Measurements from ENCODE around the gene GLTPD2.

The GLTPD2 gene

GRCh38 chr17:4771519-4772234, 17.1 kb upstream of the GLTPD2 start, which contains the start of gene TM4SF5:
TM4SF5 (plus strand) TSS chr17:4771886; CDS start chr17:4771923, 37 bp downstream.
- no peak for DNase-seq (ENCODE audit: low spot score)

GRCh38 chr17:4772235-4772613, 16.5 kb upstream of the GLTPD2 start:
- DNase-seq (ENCODE audit: low spot score), result no peak

- no peak for DNase-seq (ENCODE audit: low spot score)
Measured at GRCh38 chr17:4777969-4778760, 10.6 kb upstream of the GLTPD2 start.

GRCh38 chr17:4780325-4780955, 8.3 kb upstream of the GLTPD2 start:
- no peak for DNase-seq (ENCODE audit: low spot score)

DNA sequence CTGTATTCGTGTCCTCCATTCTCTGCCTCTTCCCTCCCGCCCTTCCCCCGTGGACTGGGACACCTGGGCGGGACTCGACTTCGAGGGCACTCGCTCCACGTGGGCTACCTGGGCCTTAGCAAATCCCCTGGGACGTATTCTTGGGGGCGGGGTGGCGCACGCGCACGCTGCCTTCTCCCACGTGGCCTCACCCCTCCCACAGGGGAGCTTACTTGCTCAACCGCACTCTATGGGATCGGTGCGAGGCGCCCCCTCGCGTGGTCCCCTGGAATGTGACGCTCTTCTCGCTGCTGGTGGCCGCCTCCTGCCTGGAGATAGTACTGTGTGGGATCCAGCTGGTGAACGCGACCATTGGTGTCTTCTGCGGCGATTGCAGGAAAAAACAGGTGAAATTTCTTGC, 6.1 kb upstream of the GLTPD2 start:
- no peak for DNase-seq (ENCODE audit: low spot score)

DNA sequence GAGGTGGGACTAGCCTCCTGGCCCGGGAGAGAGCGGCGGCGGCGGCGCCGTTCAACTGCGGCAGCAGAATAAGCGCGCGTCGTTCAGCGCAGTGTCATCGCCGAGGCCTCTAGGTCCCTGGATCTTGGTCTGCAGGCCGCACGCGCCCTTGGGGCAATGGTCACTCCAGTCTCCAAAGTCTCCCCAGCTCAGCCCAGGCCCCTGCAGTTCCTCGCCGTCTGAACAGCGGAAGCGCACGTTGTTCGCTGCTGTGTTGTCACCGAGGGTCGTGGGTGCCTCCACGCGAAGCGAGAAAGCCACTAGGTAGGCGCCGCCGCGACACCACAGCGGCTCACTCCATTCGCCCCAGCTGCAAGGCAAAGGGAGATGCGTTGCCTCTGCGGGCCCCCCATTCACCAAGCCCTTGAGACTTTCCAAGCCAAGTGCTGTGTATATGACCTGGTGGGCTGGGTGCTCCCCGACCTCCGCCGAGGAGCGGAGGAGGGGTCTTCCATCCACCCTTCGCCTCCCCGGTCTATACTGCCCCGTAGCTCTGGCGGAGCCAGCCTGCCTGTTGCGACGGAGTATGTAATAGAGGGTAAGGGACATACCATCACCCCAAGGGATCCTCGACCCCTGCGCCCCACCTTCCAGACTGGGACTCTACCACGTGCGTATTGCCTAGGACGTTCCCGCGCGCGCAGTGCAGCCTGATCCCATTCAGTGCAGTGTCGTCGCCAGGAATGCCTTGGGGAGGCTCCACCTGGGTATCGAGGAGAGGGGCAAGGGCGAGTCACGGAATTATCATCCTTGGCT, 3.3 kb upstream of the GLTPD2 start:
- peak; percentile 7 for DNase-seq (ENCODE audit: low spot score)

- peak; percentile 21 for DNase-seq (ENCODE audit: low spot score)
Measured at GRCh38 chr17:4786106-4786511, 2.7 kb upstream of the GLTPD2 start, which contains the start of gene VMO1. VMO1 (minus strand) TSS chr17:4786364; CDS start chr17:4786352, 12 bp downstream.

DNA sequence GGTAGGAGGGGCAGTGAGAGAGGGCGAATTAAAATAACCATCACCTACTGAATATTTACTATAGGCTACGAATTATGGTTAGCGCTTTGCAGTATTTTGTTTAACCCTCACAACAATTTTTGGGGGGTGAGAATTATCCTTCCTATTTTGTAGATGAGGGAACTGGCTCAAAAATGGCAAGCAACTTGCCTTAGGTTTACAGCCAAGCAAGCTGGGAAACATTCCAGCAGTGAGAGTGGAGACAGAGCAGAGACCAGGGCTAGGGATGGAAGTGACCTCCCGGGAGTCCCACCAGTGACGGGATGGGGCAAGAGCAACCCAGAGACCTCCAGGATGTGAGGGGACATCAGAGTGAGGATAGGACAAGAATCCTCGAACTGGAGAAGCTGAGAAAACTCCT, 2.2 kb upstream of the GLTPD2 start:
- peak; percentile 40 for DNase-seq (ENCODE audit: low spot score)

DNA sequence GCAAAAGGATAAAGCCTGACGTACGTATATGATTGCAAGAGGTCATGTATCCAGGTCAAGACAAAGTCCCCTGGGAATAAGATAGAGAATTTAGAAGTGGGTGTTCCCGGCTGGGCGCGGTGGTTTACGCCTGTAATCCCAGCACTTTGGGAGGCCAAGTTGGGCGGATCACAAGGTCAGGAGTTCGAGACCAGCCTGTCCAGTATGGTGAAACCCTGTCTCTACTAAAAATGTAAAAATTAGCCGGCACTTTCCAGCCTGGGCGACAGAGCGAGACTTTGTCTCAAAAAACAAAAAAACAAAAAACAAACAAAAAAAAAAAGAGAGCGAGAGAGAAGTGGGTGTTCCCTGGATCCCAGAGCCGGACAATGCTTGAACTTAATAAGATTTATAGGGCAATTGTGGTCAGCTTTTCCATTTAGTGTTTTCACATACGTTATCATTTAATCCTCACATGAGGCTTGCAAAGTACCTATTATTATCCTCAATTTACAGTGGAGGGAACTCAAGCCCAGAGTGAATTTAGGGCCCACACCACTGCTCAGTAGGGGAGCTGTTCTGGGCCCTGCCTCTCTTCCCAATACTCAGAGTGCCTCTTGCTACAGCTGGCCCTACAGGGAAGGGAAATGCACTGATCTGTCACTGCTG, 481 bp upstream of the GLTPD2 start:
- no peak for DNase-seq (ENCODE audit: low spot score)

- DNase-seq (ENCODE audit: low spot score), result no peak
Measured at GRCh38 chr17:4789701-4789950, 862 bp downstream of the GLTPD2 start.

GRCh38 chr17:4789951-4790704, 1.4 kb downstream of the GLTPD2 start:
- peak; percentile 87 for DNase-seq (ENCODE audit: low spot score)

DNA sequence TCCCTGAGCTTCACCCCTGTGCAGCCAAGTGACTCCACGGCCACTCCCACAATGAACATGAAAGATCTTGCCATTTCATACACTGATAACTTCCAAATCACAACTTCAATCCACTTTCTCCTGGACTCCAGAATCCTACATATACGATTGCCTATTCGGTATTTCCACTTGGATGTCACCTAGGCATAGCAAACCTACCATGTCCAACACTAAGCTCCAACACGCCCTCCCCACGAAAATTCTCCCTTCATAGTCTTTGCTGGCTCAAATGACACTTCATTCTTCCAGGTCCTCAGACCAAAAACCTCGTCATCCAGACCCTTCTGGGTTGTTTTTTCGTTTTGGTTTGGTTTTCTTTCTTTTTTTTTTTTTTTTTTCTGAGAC, 1.9 kb downstream of the GLTPD2 start:
- no peak for DNase-seq (ENCODE audit: low spot score)

DNA sequence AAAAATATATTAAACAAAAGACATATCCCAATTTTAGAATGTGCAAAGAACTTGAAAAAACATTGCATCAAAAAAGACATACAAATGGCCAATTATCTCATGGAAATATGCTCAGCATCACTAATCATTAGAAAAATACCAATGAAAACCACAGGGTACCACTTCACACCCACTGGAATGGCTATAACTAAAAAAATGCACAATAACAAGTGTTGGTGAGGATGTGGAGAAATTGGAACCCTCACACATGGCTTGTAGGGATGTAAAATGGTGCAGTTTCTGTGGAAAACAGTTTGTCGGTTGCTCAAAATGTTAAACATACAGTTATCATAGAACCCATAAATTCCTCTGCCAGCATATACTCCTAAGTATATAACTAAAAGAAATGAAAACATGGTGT, 6.4 kb downstream of the GLTPD2 start:
- DNase-seq (ENCODE audit: low spot score), result no peak

GRCh38 chr17:4796552-4796920, 7.8 kb downstream of the GLTPD2 start:
- DNase-seq (ENCODE audit: low spot score), result no peak

DNA sequence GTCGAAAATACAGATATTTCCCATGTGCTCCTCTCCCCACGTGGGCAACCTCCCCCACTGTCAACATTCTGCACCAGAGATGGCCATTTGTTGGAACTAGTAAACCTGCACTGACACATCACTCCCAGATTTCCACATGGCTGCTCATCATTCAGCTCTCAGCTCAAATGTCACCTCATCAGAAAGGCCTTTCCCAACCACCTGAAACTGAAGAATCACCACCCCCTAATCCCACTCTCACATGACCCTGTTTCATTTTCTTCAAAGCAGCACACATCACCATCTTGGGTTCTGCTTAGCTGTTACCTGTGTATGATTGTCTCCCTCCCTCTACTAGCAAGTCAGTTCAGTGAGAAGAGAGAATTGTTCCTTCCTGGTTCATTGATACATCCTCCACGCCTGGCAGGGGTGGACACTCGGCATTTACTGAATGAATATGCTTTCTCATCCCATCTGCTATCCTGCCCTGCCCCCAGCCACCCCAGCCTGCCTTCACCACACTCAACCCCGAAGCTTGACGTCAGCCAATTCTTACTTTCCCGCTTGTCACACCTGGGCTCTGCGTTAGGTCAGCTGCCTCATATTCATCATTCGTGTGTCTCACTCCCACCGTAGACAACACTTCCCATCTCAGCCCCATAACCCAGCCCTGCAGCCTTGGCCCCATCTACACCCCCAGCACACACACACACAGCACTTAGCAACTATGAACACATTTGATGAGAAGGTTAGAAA, 11.9 kb downstream of the GLTPD2 start:
- no peak for DNase-seq (ENCODE audit: low spot score)

DNA sequence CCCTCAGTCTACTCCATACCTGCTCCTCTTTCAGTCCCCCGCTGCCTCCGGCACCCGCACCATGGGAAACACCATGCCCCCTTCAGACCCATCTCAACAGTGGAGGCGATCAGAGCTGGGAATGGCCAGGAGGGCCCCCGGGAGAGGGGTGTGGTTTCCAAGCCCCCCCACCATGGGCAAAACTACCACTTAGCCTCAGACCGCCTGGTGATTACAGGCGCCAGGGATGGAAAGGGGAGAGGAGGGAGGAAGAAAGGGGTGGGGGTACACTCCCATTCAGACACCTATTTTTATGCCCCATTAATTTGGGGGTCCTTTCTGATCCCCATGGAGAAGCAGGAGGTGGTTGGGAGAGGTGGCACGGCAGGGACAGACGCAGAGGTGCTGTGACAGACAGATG, 13.5 kb downstream of the GLTPD2 start, which contains the start of gene C17orf114:
TSS of gene C17orf114 (minus strand) at position 101 of the 400 bp plus-strand sequence.
- no peak for DNase-seq (ENCODE audit: low spot score)

- no peak for DNase-seq (ENCODE audit: low spot score)
Measured at GRCh38 chr17:4806456-4806776, 17.7 kb downstream of the GLTPD2 start.

DNA sequence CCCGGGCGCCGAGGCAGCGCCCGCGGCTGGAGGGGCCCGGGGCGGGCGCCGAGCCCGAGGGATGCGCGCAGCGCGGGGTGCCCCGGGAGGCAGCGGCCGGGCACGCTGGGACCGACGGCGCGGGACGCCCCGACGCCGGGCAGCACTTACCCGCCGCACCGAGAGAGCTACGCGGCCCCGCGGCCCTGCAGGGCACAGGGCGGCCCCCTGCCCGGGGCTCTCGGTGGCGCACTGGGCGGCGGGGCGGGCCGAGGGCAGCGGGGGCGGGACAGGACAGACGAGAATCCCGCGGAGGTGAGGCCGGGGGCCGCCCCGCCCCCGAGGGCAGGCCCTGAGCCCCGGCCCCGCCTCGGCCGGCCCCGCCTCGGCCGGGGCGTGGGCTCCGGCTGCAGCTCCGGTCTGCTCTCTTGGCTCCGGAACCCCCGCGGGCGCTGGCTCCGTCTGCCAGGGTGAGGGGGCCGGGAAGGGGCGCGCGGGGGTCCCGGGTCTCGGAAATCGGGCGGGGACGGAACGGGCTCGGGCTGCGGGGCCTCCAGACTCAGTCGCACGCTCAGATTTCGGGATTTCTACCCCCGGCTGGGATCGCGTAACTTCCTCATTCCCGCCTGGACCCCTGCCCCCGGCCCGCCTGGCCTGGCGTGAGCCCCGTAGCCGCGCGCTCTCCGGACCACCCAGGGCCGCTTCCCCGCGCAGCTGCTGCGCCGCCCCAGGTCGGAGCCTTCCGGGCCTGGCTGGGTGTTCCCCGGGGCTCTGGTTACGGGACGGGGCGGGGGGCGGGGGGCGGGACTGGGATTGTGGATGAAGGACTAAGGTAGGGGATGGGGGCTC, 18.2 kb downstream of the GLTPD2 start, which contains the start of gene PLD2:
TSS of gene PLD2 (plus strand) at position 376 of the 828 bp plus-strand sequence. CDS start 621 bp downstream, outside the sequence.
- peak; percentile 84 for DNase-seq (ENCODE audit: low spot score)

GRCh38 chr17:4807605-4808377, 19.0 kb downstream of the GLTPD2 start:
- DNase-seq (ENCODE audit: low spot score), result no peak

Measured in Ammon's horn (tissue), 1 donor.